Measurements from ENCODE around the gene SF3A2.

The SF3A2 gene

GRCh38 chr19:2247433-2248101, 10.9 kb downstream of the SF3A2 start:
- TF ChIP-seq CTCF (IDR thresholded peaks at IDR 0.05; ENCODE audit: extremely low read depth, insufficient read depth, missing control alignments) = no peak
- in situ Hi-C loops (cut with MboI; ENCODE audit: low pct_unique_long_range_greater_than_20kb, low sequenced_read_pairs, unreplicated experiment) = no loop called here
- no peak for DNase-seq (ENCODE audit: low spot score)

GRCh38 chr19:2248136-2249009, 11.7 kb downstream of the SF3A2 start:
- no peak for TF ChIP-seq CTCF (IDR thresholded peaks at IDR 0.05; ENCODE audit: extremely low read depth, insufficient read depth, missing control alignments)
- in situ Hi-C loops (cut with MboI; ENCODE audit: low pct_unique_long_range_greater_than_20kb, low sequenced_read_pairs, unreplicated experiment) = no loop called here
- DNase-seq (ENCODE audit: low spot score) = no peak

GRCh38 chr19:2249010-2249866, 12.6 kb downstream of the SF3A2 start, which contains the start of gene AMH:
Gene AMH (plus strand): TSS chr19:2249323. CDS start chr19:2249333, 10 bp downstream.
- TF ChIP-seq CTCF (IDR thresholded peaks at IDR 0.05; ENCODE audit: extremely low read depth, insufficient read depth, missing control alignments) = no peak
- no peak for DNase-seq (ENCODE audit: low spot score)
- in situ Hi-C loops (cut with MboI; ENCODE audit: low pct_unique_long_range_greater_than_20kb, low sequenced_read_pairs, unreplicated experiment) = no loop called here

- no peak for TF ChIP-seq CTCF (IDR thresholded peaks at IDR 0.05; ENCODE audit: extremely low read depth, insufficient read depth, missing control alignments)
- no peak for DNase-seq (ENCODE audit: low spot score)
- in situ Hi-C loops (cut with MboI; ENCODE audit: low pct_unique_long_range_greater_than_20kb, low sequenced_read_pairs, unreplicated experiment) = loop anchor here (25.0 kb wide), 1 partner anchor 362 kb away; no protein-coding TSS in a partner anchor
Observed at GRCh38 chr19:2249880-2250765, 13.5 kb downstream of the SF3A2 start.

GRCh38 chr19:2250766-2251105, 14.1 kb downstream of the SF3A2 start:
- in situ Hi-C loops (cut with MboI; ENCODE audit: low pct_unique_long_range_greater_than_20kb, low sequenced_read_pairs, unreplicated experiment) = loop anchor here (25.0 kb wide), 1 partner anchor 362 kb away; no protein-coding TSS in a partner anchor
- no peak for TF ChIP-seq CTCF (IDR thresholded peaks at IDR 0.05; ENCODE audit: extremely low read depth, insufficient read depth, missing control alignments)
- DNase-seq (ENCODE audit: low spot score) = no peak
